ENCODE results near the gene NKX1-1.

The NKX1-1 gene

DNA sequence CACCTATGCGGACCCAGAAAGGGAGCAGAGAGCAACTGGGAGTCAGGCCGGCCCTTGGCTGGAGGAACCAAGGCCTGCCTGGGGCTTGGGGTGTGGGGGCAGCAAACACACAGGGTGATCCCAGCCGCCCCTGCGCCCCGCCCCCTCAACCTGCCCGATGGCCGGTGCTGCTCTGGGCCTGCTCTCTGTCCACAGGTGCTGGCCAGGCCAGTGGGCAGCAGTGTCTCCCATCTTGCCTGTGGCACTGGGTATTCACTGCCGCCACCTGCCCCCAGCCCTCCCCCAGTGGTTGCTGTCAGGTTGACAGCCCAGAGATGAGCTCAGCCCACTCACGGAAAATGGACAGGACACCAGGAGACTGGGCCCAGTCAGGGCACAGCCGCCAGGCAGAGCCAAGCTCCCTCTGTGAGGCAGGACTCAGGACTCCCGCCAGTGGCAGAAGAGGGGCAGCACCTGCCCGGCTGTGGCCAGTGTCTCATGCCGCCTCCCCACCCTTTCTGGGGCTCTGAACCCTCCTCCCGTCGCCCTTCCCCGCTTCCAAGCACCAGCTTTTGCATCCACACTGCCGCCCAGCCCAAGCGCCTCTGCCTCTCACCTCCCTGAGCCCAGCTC, 4.7 kb downstream of the NKX1-1 start:
- H3K27ac ChIP-seq, result no peak overlapping the region
- TF ChIP-seq, protein P1, sequence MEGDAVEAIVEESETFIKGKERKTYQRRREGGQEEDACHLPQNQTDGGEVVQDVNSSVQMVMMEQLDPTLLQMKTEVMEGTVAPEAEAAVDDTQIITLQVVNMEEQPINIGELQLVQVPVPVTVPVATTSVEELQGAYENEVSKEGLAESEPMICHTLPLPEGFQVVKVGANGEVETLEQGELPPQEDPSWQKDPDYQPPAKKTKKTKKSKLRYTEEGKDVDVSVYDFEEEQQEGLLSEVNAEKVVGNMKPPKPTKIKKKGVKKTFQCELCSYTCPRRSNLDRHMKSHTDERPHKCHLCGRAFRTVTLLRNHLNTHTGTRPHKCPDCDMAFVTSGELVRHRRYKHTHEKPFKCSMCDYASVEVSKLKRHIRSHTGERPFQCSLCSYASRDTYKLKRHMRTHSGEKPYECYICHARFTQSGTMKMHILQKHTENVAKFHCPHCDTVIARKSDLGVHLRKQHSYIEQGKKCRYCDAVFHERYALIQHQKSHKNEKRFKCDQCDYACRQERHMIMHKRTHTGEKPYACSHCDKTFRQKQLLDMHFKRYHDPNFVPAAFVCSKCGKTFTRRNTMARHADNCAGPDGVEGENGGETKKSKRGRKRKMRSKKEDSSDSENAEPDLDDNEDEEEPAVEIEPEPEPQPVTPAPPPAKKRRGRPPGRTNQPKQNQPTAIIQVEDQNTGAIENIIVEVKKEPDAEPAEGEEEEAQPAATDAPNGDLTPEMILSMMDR (conservative IDR thresholded peaks at IDR 0.05), result no peak

DNA sequence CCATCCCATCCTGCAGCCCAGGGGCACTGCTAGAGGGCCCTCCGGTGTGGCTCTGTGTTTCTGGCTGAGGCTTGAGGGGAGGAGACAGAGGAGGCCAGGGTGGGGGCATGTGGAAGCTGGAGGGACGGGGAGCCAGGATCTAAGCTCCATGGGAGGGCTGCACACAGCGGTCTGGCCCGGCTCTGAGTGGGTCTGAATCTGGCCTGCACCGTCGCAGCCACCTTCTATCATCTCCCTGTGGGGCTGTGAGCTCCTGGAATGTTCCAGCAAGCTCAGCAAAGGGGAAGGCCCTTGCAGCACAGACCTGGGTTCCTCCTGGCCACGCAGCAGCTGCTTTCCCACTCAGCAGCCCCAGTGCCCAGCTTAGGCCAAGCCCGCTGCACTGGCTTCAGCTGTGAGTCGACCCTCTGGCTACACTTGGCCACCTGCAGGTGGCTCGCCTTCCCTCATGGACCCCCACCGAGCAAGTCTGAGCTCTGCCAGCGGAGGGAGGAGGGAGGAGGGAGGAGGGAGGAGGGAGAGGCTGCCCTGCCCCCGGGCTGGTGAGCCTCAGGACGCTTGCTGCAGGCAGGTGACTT, 5.3 kb downstream of the NKX1-1 start:
- TF ChIP-seq, protein P1 (conservative IDR thresholded peaks at IDR 0.05), result no peak
- no peak overlapping the region for H3K27ac ChIP-seq

DNA sequence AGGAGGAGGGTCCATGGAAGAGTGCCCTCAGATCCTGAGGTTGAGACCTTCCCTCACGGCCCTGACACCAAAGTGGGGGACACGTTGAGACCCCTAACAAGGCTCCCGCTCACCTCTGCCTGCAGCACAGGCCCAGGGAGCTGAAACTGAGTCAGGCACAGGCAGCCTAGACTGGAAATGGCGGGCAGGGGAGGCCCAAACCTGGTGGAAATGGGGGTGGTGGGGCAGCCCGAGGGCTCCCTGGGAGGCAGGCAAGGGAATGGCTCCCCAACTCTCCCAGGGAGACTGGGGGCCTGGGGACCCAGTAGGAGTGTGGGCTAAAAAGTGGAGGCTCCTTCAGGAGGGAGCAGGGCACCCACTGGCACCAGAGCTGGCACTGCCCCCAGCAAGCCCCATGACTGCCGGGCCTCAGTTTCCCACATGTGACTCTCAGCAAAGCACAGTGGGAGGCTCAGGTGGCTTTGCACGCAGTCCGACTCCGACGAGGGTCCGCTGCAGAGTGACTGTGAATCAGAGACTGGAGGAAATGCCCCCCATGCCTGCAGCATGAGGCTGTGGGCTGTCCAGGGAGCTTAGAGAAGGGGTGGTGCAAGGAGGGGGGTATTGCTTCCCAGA, 5.9 kb downstream of the NKX1-1 start:
- TF ChIP-seq, protein P1 (conservative IDR thresholded peaks at IDR 0.05), result no peak
- H3K27ac ChIP-seq, result no peak overlapping the region

DNA sequence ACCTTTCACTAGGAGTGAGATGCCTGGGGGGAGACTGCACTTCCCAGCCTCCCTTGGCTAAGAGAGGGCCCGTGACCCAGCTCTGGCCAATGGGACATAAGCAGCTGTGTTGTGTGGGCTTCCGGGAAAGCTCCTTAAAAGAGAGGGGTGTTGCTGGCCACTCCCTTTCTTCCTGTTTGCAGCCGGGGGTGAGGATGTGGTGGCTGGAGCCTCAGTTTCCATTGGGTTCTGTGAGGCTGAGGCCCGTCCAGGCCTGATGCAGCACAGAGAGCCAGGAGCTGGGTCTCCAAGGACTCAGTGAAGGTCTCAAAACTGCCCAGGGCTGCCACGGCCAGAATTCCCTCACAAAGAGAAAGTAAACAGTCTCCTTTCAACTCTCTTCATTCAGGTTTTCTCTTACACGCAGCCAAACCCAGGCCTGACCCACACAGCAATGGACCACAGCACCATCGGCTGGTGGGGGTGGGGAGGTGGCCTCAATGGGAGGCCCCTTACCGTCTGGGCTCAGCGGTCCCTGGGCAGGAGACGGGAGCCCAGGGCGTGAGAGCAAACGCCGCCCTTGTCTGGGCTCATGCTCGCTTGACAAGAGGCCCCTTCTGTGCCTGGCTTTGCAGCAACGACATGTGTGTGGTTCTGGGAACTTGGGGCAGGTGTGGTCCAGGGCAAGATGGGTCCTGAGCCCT, 6.6 kb downstream of the NKX1-1 start:
- TF ChIP-seq, protein P1 (conservative IDR thresholded peaks at IDR 0.05), result no peak
- no peak overlapping the region for H3K27ac ChIP-seq

DNA sequence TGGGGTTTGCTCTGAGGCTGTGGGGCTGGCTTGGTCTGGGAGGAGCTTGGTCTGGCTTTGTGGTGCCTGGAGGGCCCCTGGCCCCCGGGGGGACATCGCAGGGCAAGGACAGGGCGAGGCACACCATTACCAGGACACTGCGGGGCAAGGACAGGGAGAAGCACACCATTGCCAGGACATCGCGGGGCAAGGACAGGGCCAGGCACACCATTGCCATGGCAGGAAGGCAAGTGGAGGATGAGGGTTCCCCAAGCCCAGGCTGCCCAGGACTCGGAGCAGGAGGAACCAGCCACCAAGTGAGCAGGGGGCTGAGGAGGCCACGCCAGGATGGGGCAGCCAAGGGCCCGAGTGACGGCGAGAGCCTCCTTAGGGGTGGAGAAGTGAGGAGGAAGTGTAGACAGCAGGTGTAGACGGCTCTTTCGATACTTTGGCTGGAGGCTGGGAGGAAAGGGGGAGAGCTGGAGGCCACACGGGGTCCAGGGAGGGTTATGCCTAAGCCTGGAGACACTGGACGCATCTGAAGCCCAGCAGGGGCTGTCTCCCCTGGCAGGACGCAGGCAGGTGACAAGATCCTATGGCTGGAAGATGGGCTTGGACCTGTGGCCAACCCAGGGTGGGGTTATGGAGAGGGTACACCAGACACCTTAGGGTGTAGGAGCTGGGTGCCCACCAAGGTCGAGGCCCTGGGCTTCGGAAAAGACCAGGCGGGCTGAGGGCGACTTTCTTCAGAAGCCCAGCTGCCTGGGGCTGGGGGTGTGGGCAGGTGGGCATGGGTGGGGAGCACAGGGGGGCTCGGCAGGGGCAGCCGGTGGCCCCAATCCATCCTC, 7.3 kb downstream of the NKX1-1 start:
- TF ChIP-seq, protein P1 (conservative IDR thresholded peaks at IDR 0.05), result no peak
- no peak overlapping the region for H3K27ac ChIP-seq

DNA sequence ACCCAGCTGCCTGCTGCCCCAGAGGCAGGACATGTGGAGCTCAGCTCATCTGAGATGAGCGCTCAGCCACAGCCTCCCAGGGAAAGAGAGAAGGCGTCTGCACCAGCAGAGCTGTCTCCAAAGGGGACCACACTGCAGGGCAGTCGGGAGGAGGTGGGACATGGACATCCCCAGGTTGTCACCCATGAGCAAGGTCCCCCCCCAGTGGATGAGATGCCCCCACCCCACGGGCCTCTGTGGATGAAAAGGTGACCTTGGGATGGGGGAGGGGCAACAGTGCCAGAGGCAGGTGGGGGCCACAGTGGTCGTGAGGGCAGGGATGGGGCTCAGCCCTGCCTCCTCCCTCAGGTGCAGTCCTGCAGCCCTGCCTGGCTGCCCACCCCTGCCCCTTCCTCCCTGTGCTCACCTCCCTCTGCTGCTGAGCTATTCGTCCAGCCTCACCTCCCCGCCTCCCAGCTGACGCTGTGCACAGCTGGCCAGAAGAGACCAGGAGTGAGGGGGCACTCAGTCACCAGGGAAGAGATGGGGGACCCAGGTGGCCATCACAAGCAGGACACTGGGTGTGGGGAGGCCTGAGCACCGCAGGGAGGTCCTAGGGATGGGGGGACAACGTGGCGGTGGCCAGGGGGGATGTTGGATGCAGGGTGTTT, 9.3 kb downstream of the NKX1-1 start:
- TF ChIP-seq, protein P1 (conservative IDR thresholded peaks at IDR 0.05), result no peak
- H3K27ac ChIP-seq, result no peak overlapping the region
